Stimulated activated CD8-positive, alpha-beta memory T cell treated with anti-CD3 and anti-CD28 coated beads, Interleukin-2, amount 100 ng/mL, for 48 hours (primary cell): ENCODE data around the gene UFSP2.

Source experiments
- DNase-seq, 2 donors: peaks; one replicate each; pipeline ENCODE4 v3.0.0-alpha.2; 2020; ENCODE audit warnings: low read depth in 2 of 2

UFSP2 gene

DNA sequence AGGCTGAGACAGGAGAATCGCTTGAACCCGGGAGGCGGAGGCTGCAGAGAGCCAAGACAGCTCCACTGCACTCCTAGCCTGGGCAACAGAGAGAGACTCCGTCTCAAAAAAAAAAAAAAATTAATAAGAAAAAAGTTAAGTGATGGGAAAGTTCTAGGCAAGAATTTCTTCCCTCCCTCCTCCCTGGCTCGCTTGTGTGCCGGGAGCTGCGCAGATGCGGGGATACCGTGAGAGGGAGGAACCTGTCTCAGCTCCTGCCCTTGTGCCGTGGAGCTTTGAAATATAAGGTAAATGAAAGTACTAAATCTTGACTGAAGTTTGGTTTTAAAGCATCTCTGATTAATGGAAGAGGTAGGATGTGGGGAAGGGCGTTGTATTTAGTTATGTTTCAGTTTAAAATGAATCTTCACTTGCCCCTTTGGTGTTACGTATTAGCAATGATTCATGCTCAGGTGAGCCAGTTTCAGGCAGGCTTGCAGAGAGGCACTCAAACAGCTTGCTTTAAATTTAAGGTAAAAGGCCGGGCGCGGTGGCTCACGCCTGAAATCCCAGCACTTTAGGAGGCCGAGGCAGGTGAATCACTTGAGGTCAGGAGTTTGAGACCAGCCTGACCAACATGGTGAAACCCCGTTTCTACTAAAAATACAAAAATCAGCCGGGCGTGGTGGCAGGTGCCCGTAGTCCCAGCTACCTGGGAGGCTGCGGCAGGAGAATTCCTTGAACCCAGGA, 1.4 kb upstream of the UFSP2 start:
- DNase-seq: no peak

DNA sequence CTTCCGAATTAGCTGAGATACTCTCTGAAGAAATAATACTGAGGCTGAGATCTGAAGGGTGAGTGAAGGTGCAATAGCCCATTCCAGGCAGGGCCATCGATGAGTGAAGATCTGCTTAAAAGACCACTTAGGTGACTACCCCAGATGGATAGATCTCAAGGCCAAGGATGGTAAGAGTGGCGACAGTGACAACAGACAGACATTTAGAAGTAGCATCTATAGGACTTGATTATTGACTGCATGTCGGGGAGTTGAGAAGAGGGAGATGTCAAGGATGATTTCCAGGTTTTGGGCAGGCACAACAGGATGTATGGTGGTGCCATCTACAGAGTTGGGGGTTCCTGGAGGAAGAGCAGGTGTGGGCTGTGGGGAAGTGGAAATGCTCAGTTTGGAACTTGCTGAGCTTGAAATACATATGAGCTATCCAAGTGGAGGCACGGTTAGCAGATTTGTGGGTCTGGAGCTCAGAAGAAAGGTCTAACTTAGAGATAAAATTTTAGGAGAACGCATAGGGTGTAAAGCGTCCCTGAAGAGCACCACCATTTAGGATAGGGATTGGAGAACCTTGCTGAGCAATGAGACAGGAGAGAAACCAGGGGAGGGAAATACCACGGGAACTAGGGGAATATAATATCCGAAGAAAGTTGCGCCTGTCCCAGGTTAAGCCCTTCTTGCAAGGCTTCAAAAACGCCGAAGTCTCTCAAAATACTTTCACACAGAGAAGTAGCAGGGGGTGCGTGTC, 688 bp downstream of the UFSP2 start:
- DNase-seq: no peak

DNA sequence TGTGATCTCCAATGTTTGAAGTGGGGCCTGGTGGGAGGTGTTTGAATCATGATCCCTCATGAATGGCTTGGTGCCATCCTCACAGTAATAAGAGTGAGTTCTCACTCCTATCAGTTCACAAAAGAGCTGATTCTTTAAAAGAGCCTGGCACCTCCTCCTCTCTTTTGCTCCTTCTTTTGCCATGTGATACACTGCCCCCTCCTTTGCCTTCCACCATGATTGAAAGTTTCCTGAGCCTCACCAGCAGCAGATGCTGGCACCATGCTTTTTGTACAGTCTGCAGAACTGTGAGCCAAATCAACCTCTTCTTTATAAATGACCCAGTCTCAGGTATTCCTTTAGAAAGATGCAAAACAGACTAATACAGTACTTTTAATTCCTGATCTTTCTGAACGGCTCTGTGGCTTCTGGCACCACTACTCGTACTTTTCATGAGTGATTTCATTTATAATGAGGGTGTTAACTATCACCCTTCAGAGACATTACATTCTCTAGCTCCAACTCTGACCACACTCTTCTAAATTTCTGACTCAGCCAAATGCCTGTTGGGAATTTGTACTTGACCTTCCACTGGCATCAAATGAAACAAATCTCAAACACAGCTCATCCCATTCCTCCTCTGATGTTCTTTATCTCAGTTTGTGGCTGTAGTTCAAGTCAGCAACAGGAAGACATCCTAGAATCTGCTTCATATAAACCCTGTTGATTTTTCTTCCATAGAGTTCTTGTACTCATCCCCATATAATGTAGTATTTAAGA, 4.2 kb downstream of the UFSP2 start:
- DNase-seq: no peak

DNA sequence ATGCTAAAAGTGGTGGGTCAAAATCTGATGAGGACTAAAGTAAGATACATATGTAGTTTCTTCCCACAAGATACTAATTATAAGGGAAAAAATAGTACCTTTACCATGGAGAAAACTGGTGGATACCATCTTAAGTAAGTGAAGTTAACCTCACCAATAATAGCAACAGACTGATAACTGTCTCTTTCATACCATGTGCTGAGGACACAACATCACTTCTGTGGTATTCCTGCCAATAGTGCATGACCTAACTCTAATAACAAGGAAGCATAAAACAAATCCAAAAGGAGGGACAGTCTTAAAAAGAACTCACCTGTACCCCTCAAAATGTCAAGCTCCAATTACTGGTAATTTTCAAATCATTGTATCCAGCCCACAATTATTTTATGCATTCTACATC, 8.8 kb downstream of the UFSP2 start:
- no peak for DNase-seq

DNA sequence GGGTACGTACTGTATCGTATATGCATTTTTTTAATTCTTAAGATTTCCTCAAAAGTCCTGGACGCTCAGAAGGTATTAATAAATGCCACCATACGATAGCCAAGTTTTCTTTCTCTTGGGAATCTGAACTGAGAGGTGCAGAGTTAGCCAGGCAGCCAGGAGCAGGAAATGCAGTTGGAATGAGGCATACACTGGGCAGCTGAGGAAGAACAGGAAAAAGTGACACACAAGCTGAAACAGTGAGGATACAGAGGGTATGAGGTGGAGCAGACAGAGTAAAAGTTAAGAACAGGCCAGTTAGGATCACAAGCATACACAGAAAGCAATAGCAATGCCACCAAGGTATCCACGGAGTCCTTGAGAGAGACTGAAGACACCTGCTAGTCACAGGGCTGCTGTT, 13.4 kb downstream of the UFSP2 start:
- DNase-seq: no peak

DNA sequence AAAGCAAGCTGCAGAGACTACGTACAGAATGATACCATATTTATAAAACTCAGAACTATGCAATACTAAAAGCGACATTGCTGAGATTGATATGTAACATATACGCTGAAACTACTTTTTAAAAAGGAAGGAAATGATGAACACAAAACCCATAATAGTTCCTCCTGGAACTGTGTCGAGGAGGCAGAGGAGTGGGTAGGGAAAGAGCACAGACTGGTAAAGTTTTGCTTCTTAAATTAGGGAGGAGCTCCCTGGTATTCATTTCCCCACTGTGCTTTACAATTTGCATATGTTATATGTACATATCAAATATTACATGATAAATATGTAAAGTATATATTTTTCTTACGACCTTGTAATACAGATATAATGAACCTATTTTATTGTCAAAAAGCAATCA, 13.9 kb downstream of the UFSP2 start:
- DNase-seq: no peak

DNA sequence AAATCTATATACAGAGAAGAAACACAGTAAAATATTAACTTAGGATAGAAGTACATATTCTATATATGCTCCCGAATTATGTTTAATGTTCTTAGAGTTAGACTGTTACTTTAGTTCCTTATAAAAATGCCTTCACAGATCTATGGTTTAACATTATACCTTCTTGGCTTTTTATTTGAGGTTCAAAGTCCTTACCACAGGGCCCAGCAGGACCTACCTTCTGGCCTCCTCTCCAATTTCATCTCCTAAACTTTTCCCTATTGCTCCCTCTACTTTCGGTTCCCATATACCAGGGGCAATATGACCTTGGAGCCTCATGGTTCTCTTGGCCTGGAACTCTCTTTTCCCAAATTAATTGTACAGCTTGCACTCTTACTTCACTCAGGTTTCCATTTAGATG, 17.3 kb downstream of the UFSP2 start:
- no peak for DNase-seq

DNA sequence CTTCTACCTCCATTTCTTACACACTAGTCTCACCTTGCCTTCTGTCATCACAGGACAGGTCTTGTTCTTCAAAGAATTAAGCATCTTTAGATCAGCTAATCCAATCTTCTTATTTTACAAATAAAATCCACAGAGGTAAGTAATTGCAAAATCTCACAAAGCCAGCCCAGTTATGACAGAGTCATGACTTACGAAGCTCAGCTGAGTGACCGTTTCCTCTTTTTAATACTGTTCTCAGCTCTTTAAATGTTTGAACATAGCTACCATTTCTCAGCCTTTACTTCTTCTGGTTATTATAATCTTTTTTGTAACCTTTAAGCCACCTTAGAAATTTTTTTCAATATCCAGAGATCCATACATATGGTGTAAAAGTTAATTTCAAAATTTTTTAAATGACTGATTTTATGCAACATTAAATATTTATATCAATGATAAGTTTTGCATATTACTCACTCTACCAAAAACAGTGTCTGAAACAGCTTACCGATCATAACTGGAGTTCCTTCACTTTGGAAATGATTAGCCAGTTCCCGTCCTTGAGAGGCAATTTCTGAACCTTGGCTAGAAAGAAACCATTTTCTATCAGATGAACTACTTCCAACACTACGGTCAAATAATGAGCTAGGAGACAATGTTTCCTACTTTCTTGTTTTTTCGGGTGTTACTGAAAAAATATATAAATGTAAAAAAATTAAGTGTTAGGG, 20.3 kb downstream of the UFSP2 start:
- DNase-seq: no peak

DNA sequence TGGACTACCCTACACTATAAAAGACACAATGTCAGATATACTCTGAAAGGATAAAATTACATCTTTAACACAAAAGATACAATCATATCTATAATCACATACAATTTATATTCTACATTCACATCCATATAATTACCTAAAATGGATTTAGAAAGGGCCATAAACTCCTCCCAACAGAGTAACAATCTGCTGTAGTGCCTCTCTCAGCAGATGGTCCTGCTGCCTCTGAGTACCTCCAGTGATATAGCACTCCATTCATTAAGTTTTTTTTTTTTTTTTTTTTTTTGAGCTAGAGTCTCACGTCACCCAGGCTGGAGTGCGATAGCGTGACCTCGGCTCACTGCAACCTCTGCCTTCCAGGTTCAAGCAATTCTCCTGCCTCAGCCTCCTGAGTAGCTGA, 21.7 kb downstream of the UFSP2 start:
- DNase-seq: no peak

DNA sequence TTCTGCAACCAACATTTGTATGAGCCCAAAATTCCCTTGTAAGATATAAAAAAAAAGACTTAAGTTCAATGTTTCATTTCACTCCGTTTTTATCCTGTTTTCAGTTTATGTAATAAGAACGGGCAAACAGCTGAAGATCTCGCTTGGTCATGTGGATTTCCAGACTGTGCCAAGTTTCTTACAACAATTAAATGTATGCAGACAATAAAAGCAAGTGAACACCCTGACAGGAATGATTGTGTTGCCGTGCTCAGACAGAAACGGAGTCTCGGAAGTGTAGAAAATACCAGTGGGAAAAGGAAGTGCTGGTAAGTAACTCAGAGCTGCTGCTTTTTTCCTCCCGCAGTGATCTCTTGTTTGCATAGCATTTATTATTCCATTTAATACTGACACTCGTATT, 26.3 kb downstream of the UFSP2 start:
- no peak for DNase-seq

DNA sequence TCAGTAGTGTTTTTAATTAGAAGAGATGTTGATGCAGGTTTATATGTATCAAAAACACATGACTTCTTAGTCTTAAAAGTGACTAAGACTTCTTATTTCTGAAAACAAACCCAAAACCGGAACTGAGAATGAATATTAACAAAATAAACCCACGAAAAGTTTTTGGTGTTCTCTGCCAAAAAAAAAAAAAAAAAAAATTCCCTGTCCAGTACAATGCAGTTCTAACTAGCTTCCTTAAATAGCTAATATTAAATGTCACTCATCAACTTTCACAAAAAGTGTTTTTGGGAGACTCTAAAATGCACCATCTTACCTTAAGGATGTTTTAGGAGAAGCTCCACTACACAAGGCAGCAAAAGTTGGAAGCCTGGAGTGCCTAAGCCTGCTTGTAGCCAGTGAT, 27.1 kb downstream of the UFSP2 start:
- DNase-seq: no peak

DNA sequence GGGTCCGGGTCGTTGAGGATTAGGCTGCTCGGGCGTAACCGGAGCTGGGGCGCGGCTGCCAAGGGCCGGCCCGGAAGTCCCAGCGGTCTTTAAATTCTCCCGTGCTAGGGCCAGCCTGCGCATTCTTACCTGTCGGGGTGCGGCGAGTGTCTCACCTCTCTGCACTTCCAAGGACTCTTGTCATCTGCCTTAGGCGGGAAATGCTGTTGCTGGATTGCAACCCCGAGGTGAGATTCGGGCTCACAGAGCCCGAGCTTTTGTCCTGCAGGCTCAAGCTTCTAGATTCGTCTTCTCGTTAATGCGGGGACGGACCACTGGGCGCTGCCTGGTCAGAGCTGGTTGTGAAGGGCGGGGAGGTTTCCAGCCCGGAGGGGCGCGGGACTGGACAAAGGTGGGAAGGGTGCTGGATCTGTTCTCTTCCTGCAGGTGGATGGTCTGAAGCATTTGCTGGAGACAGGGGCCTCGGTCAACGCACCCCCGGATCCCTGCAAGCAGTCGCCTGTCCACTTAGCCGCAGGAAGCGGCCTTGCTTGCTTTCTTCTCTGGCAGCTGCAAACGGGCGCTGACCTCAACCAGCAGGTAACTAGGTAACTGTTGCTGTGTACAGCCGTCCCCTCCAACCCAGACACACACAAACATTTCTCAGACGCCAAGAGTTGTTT, 28.9 kb downstream of the UFSP2 start, which contains the start of gene ANKRD37:
Gene ANKRD37 (plus strand): TSS at position 118 of the 662 bp plus-strand sequence. CDS start 83 bp downstream, at position 201.
- no peak for DNase-seq

DNA sequence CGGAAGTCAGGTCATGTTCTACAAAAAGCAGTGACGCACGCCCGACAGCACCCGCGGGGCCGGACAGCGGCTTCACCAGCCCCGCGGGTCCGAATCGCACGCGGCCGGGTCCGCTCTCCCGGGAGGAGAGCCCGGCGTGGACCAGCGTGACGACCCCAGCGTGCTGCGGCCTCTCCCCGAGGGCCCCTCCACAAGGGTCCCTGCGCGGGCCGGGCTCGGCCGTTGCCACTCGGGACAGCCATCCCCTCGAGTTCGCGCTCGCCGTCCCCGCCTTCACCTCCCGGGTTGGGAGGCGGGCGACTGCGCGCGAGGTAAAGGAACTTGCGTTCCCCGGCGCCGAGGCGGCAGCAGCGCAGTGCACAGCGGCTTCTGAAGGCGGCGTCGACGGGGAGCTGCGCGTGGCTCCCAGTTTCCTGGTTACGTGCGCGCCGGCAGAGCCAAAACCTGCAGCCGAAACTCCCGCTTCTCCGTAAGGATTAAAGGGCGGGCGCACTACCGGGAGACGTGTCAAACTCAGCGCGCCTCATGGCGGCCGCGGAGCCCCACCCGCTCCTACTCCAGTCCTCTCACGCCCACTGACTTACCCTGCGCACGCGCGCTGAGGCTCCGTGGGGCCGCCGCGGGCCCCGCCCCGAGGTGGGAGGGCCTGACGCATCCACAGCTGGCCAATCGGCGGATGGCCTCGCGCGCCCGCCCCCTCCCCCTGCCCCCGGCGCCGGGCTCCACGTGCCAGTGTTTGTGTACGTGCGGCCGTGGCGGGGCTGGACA, 29.6 kb downstream of the UFSP2 start:
- DNase-seq: peak; percentile 93 to 94

DNA sequence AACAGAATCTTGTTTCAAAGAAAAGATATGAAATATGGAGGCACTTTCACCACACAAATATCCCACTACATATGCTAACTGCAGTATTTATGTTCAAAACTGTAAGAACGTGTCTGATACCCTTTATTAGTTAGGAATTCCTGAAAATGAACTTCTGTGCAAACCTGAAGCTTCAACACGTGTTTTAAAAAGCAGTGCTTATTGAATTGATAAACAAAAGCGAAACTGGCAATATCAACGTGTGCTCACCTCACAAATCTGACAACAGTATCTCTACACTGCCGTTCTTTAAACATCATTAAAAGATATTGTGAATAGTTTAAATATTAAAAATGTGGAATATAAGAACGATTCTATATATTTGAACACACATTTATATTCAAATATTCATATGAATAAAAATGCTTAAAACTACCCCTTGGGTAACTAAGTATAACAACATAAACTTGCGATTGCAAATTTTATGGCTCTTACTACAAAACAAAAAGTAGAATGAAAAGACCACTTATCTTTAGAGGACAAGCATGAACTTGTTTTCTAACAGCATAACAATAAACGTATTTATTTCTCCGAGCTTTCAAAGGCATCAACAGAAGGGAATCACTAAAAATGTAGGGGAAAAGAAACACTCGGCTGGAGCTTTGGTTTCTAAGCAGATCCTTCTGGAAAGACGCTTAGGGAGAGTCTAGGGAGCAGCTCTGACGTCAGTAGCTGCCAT, 30.4 kb downstream of the UFSP2 start, which contains the start of gene LRP2BP:
Gene LRP2BP (minus strand): TSS at position 687 of the 718 bp plus-strand sequence. CDS start 17,738 bp downstream, outside the sequence.
- DNase-seq: no peak

DNA sequence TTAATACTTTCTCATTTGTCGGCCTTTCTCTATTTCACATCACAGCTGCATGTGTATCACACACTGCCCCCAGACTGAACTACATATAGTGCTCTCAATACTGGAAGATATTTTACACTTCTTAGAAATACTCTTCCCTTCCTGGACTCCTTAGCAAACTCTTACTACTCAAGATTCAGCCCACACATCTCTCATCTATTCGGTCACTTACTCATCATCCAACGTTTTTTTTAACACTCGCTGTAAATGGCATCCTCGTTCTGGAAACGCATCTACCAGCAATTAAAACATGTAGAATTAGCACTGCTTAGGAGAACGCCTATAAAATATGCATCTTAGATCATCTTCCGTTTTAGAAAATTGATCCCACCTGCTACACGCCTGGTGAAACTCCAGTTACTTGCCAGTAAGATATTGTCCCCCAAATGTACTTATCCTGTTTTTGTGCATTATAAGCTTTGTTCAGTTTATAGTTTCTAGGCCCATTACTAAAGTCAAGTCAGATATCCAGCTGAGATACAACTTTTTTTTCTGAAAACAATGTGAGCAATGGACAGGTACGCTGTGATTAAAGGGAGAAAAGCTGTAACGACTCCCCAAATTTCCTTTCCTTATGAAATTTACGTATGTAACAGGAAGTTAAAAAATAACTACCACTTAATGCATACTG, 31.1 kb downstream of the UFSP2 start:
- no peak for DNase-seq

DNA sequence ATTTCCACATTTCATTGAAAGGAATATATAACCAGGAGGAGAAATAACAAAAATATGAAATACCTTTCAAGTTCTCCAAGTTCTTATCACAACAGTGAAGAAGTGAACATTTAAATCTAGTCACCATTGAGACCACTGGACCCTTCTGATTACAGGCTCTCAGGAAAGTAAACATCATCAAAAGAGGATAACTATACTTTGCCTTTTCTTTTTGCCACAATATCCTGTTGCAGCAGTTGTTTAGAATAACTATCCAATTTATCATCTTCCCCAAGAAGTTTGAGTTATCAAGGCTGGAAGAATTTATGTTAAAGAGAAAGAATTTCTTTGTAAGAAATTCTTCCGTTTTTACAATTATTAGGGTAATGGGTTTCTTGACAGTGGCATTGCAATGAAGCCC, 33.6 kb downstream of the UFSP2 start:
- DNase-seq: no peak

DNA sequence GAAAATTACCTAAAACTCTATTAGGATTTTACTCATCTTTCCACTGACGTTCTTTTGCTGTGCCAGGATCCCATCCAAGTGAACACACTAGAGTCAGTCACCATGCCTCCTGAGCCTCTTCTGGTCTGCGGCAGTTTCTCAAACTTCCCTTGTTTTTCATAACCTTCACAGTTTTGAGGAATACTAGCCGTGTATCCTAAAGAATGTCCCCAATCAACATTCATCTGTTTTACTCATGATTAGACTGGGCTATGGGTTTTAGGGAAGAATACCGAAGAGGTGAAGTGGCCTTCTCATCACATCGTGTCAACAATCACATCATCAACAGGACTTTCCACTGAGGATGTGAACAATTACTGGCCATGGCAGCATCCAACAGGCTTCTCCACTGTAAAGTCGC, 34.8 kb downstream of the UFSP2 start:
- no peak for DNase-seq

DNA sequence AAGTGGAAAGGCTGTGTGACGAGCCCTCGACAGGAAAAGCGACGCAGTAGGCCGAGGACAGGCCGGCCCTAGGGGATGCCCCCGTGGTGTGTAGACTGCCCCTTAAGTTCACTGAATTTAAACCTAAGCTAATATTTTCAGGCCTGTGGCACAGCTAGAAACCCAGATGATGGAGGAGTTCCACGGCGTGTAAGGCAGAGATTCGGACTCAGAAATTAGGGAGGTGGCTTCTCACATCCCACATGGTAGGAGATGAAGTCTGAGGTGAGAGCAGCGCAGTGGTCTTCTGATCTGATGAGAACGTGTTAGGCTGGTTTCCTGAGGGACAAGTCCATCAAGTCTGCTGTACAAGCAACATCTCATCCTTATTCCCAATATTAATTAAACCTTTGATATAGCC, 37.8 kb downstream of the UFSP2 start:
- no peak for DNase-seq

DNA sequence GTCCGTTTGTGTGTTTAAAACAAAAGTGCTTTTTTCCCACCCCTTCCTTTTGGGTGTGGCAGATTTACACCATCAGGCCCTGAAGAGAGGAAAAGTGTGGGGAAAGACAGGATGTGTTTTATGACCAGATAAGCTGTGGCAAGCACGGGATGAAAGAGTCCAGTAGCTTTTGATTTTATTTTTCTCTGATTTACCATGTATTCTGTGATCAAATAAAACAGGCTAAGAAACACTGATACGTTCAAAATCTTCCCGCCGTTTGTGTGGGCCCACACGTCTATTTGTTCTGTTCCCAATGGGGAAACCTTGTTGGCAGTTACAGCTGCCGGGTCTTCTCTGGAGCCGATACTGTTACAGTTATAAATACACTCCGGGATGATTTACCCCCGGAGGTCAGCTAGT, 40.8 kb downstream of the UFSP2 start:
- DNase-seq: no peak
